GM06990 (cell line): ENCODE results near the gene RPS19.
"Not testable (repeated sequence)": the region's sequence is repeated elsewhere in the genome, so short reads cannot be mapped to it uniquely, and the experiment has no call there.

Experiments used
- DNase-seq: peaks from one replicate; pipeline ENCODE4 v3.0.0-alpha.2; 2011; ENCODE audit not compliant: insufficient read length; ENCODE audit errors: extremely low read depth
- H3K27me3 ChIP-seq: replicated peaks from 2 replicates; pipeline ENCODE4 v1.6.0; 2011; ENCODE audit warnings: low read length; ENCODE audit not compliant: control insufficient read depth, insufficient read depth
- H3K36me3 ChIP-seq: 2 replicates; pipeline ENCODE4 v1.5.1; 2011; ENCODE audit warnings: low read length; ENCODE audit not compliant: control insufficient read depth, insufficient read depth
- H3K4me3 ChIP-seq: replicated peaks from 2 replicates; pipeline ENCODE4 v1.5.1; 2011; ENCODE audit warnings: low read depth, mild to moderate bottlenecking, control low read depth, low read length
- TF ChIP-seq, protein P1 (sequence below): IDR thresholded peaks from 2 replicates; pipeline ENCODE4 v1.5.1; 2011; ENCODE audit warnings: low read length, control low read depth, mild to moderate bottlenecking, inconsistent platforms; ENCODE audit not compliant: insufficient read depth, poor library complexity, severe bottlenecking

Gene RPS19

DNA sequence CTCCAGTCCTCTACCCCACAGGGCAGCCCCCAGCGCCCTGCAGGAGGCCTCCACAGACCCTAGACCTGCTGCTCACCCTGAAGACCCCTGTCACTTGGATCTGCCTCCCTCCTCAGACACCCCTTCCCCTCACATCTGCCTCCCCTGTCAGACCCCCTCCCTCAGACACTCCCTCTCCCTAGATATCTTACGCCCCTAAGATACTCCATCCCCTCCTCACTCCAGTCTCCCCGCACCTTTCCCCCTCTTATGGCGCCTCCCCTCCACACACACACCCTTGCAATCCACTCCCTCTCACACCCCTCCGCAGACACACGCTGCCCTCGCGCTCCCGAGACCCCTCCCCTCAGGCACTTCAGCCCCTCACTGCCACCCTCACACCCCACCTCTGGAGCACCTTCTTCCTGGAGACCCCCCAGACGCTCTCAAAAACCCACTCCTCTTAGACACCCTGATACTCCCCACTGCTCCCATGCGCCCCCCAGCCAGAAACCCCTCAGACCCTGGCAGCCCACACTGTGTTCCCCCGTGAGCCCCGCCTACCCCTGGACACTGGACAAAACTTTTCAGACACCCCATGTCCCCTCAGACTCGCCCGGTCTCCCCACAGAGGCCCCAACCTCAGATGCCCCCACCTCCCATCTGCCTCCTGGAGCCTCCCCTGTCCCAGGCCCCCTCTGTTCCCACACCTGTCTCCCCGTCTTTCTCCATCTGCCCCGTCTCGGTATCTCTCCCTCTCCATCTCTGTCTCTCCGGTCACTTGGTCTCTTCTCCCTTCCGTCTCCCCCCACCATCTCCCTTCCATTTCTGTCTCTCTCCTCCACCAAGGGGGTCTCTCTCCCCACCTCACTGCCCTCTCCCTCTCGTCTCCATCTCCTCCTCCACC, 53.7 kb downstream of the RPS19 start:
- no peak overlapping the region for H3K4me3 ChIP-seq
- no peak for DNase-seq
- no peaks in the 10 kb centered on the region for H3K36me3 ChIP-seq
- peaks cover 2% of the 10 kb centered on the region for H3K27me3 ChIP-seq
- TF ChIP-seq, protein P1, sequence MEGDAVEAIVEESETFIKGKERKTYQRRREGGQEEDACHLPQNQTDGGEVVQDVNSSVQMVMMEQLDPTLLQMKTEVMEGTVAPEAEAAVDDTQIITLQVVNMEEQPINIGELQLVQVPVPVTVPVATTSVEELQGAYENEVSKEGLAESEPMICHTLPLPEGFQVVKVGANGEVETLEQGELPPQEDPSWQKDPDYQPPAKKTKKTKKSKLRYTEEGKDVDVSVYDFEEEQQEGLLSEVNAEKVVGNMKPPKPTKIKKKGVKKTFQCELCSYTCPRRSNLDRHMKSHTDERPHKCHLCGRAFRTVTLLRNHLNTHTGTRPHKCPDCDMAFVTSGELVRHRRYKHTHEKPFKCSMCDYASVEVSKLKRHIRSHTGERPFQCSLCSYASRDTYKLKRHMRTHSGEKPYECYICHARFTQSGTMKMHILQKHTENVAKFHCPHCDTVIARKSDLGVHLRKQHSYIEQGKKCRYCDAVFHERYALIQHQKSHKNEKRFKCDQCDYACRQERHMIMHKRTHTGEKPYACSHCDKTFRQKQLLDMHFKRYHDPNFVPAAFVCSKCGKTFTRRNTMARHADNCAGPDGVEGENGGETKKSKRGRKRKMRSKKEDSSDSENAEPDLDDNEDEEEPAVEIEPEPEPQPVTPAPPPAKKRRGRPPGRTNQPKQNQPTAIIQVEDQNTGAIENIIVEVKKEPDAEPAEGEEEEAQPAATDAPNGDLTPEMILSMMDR, result no peak

DNA sequence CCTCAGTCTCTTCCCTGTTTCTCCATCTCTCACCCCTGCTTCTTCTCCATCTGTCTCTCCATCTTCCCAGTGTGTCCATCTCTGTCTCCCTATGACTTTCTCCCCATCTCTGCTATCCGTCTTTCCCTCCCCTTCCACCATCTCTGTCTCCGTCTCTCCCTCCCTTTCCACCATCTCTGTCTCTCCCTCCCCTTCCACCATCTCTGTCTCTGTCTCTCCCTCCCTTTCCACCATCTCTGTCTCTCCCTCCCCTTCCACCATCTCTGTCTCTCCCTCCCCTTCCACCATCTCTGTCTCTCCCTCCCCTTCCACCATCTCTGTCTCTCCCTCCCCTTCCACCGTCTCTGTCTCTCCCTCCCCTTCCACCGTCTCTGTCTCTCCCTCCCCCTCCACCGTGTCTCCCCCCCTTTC, 54.4 kb downstream of the RPS19 start:
- not testable (repeated sequence) for H3K27me3 ChIP-seq, DNase-seq, H3K4me3 ChIP-seq, H3K36me3 ChIP-seq

DNA sequence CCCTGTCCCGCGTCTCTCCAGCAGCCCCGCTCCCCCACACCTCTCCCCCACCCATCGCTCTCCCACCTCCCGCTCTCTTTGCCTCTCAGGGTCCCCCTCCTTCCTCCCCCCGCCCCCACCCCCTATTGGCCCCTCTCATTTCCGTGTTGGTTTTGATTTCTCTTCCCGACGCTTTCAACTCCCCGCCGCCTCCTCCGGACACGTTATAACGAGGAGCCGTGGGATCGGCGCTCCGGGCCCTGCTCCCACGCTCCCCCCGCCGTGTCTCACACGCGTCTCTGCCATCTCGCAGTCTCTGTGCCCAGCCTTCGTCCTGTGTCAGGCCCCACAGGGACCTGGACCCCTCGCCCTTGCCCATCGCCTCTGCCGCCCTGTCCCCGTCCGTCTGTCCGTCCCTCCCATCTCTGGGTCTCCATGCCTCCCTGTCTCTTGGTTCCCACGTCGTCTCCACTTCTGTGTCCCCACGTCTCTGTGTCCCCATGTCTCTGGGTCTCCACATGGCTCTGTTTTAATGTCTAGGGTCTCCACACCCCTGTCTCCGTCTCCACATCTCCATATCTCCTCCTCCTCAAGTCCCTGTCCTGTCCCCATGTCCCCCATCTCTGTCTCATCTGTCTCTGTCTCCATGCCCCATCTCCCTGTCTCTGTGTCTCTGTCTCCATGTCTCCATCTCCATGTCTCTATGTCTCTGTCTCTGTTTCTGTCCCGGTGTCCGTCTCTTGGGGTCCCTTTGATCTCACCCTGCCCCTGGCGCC, 55.1 kb downstream of the RPS19 start:
- peaks cover 2% of the 10 kb centered on the region for H3K27me3 ChIP-seq
- TF ChIP-seq, protein P1, result no peak
- H3K4me3 ChIP-seq, result no peak overlapping the region
- DNase-seq, result no peak
- H3K36me3 ChIP-seq, result no peaks in the 10 kb centered on the region

DNA sequence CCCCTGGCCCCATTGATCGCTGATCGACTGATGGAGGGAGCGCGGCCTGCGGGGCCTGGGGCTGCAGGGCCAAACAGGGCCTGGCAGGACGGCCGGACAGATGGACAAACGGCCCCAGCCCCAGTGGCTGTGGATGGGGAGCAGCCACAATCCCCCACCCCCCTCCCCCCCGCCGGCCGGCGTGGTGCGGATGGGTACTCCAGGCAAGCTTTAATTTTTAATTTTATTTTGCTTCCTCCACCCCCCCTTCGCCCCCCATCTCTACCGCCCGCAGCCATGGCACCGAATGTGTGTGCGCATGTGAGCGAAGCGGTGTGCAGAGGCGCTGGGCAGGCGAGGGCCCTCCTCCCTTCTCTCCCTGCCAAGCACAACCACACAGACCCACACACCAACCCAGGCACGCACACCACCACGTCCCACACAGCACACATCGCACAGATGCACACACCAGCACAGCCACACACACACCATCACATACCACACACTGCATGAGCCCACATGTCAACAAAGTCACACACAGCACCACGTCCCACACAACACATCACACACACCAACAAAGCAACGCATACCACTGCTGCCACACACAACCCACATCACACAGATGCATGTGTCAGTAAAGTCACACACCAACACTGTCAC, 55.8 kb downstream of the RPS19 start:
- no peak for DNase-seq
- TF ChIP-seq, protein P1, result no peak
- no peaks in the 10 kb centered on the region for H3K36me3 ChIP-seq
- H3K27me3 ChIP-seq, result peaks cover 2% of the 10 kb centered on the region
- H3K4me3 ChIP-seq, result no peak overlapping the region

DNA sequence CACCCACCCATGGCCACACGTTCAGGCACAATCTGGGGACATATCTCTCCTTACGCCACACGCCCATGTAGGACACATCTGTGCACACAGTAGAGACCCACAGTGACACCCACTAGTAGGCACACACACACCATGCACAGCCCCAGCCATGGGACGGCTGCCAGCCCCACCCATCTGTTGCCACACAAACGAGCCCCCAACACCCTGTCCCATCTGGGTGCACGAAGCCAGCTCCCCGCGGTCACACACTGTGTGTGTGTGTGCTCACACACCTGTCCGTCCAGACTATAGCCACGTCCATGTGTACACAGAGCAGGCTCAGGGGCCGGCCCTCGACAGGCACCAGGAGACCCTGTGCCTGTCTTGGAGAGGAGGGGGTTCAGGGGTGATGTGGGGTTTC, 57.6 kb downstream of the RPS19 start:
- TF ChIP-seq, protein P1, result no peak
- Histone ChIP-seq H3K27me3 (peaks cover 2% of the 10 kb centered on the region), H3K36me3 (no peaks in the 10 kb centered on the region), H3K4me3 (no peak overlapping the region)
- DNase-seq, result no peak

DNA sequence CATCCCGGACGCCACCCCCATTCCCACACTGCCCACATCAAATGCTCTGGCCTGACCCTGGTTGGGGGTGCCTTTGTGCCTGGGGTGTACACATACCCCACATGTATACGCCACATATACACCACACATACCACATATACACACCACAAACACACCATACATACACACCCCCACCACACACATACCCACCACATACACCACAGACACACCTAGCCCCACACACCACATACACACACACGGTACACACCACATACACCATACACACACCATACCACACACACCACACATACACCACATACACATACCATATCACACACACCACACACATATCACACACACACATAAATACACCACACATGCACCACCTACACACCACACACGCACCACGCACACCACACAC, 58.0 kb downstream of the RPS19 start:
- Histone ChIP-seq H3K27me3 (peaks cover 2% of the 10 kb centered on the region), H3K4me3 (no peak overlapping the region), H3K36me3 (no peaks in the 10 kb centered on the region)
- no peak for DNase-seq
- TF ChIP-seq, protein P1, result no peak
